GM19468 (cell line): Measurements from ENCODE around the gene IFNA13.
A peak's percentile ranks its signal among the peaks of the same experiment; 100 is the strongest.

Source experiments
- ATAC-seq: cut with Tn5 transposase; IDR thresholded peaks from one replicate; pipeline ENCODE4 v1.9.1; 2021; ENCODE audit warnings: mild to moderate bottlenecking, moderate library complexity, moderate number of reproducible peaks; ENCODE audit not compliant: unreplicated experiment; ENCODE audit errors: extremely low read depth

Gene IFNA13

DNA sequence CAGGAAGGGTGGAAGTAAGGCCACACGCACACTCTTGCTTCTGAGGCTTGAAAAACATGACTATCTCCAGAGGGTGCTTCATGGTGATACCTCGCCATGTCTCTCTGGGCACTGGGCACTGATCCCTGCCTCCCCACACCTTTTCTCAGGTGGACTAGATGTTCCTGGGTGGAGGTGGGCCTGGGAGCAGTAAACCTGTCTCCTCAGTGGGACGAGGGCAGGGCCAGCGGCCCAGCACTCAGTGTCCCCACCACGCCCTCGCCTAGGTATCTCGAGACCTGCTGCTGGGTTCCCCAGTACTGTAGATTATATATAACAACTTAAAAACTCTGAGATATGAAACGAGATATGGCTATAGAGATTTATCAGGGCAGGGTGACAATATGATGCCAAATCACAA, 5.6 kb downstream of the IFNA13 start:
- ATAC-seq, result no peak

DNA sequence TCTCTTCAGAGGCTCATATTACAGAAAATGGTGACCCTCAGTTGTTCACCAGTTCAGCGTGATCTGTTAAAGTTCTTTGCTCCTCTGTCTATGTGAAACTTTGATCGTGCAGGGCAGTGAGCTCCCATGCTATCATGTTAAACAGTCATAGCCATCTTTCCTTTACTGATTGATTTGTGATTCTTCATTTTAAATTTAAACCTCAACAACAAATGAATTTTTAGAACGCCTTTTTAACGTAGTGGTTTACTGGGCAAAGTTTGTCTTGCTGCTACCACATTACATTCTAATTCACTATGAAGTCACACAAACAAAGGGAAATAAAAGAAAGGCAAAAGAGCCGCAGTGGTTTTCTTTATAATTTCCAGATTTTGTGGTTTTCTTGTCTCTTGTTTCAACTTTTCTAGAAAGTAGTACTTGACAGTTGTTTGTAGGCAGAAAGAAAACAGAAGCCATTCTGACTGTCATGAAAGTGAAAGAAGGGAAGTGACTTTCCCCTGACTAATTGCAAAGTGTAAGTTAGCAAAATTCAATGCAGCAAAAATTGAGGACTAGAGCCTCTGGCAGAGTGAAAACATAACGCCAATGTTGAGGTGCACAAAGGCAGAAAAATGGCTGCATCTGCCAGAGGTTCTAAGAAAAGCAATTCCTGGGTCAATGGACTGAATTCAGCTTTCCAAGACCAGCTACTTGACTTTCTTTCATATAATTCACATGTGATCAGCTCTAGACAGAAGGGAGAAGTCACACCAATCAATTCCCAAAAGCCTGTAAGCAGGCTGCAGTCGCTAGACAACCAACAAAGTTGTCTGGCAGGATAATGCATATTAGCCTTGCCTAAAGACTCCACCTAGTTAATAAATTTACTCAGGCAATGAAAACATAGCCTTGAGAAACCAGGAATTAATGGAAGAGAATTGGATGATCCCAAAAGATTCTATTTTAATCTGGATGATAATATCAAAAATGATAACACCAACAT, 10.1 kb downstream of the IFNA13 start:
- ATAC-seq, result peak; percentile 78

- ATAC-seq, result no peak
These were observed 17.1 kb downstream of the IFNA13 start, which contains the start of gene IFNA6 for GRCh38 chr9:21350787-21351186. TSS of gene IFNA6 (minus strand) at chr9:21350887. CDS start at chr9:21350887, 0 bp downstream.

- ATAC-seq, result no peak
These were observed 19.4 kb downstream of the IFNA13 start for GRCh38 chr9:21348430-21348970.

DNA sequence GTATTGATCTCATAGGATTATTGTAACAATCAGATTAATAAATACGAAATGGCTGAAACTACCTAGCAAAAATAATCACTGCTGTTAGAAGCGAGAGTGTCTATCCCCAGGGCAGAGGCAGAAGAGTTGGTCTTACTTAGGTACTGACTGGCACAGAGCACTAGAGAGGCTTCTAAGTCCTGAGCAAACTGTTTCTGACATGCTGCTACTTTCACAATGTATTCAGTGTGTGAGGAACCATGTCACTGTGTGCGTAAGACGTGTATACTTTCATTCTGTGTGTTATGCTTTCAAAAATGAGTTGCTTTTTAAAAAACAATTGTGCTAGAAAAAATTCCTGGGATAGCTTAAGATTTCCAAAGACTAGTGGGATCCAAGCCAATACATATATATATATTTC, 27.1 kb downstream of the IFNA13 start:
- ATAC-seq, result no peak

- ATAC-seq, result no peak
These were observed 31.4 kb downstream of the IFNA13 start for GRCh38 chr9:21336457-21336856.

DNA sequence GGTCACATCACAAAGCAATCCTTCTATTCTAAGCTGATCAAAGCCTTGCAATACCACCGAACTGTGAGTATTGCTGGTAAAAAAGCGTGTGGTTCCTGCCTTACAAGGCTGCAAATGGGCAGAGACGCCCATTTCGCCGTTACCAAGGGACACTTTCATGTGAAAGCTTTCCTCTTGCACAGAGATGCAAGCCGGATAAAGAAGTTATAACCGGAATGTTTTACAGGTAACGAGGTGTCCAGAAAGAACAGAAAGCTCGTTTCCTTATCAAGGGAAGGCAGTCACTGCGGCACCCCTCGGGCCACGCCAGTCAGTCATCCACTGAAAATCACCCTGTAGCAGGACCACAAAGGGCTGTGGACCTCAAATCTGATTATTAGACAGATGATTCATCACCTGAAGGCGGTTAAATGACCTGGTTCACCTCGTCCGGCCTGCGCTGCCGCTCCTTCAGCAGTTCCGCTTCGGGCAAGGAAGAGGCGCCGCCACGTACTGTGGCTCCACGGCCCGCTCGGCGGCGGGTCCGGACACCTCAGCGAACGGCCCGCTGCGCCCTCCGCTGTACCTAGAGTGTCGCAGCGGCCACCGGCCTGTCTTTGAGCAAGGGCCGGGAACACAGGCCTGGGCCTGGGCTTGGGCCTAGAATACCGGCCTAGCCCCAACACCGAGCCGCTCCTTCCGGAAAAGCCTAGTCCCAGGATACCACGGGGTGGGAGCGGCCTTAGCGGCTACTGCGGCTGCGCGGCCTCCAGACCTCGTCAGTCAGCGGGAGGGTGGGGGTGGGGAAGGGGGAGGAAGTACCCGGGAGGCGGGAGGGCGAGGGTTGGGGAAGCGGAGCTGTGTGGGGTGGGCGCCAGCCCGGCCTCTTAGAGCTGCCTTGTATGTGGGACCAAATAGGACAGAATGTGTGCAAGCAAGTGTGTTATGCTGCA, 32.9 kb downstream of the IFNA13 start, which contains the start of gene KLHL9:
Gene KLHL9 (minus strand): TSS at position 704 of the 932 bp plus-strand sequence. CDS start 545 bp downstream, at position 159.
- ATAC-seq, result peak; percentile 65

GRCh38 chr9:21333226-21333625, 34.6 kb downstream of the IFNA13 start:
- no peak for ATAC-seq

- no peak for ATAC-seq
These were observed 36.0 kb downstream of the IFNA13 start for GRCh38 chr9:21331676-21332402.

DNA sequence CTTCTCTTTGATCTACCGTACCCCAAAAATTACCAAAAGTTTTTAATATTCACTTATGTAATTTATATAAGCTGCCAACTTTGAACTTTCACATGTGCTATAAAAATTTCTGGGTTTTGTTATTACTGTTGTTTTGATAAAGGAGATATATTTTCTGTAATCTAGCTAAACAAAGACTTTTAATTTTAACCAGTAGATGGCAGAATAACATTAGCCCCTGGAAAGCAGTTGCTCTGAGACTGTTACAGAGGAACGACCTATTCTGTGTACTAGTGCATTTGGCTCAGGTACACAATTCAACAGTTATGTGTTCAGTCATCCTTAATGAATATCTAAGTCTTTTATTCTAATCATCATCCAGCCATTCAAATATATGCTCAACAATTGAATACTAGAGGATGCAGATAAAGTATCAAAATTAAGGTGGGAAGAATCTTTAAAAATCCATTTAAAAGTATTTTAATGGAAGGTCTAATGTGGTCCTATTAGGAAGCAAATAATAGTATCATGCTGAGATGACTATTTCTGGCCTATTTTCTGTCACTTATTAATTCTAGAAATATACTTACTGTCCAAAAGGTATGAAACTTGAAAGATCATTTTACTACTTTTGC, 41.2 kb downstream of the IFNA13 start:
- ATAC-seq, result peak; percentile 66

GRCh38 chr9:21324047-21324446, 43.8 kb downstream of the IFNA13 start:
- no peak for ATAC-seq

DNA sequence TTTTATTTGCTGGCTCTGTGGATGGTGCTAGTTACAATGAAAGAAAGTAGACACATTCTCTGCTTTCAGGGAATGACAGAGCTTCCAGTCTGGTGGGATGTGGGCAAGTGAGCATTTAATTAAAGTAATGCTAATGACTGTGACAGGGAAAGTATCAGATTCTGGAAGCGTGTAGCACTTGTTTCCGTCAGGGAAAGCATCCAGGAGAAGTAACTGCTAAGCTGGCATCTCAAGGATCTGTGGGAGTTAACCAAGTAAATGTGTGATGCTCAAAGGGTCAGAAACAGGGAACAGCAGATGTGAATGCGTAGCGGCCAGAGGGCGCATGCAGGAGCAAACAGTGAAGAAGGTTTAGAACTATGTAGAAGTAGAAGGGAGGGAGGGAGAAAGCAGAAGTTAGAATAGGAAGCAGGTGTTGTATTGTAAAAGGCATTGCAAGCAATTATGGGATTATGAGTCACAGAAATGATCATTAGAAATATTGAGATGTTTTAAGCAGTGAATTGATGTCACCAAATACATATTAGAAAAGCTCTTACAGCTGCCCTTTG, 44.9 kb downstream of the IFNA13 start:
- ATAC-seq, result no peak

DNA sequence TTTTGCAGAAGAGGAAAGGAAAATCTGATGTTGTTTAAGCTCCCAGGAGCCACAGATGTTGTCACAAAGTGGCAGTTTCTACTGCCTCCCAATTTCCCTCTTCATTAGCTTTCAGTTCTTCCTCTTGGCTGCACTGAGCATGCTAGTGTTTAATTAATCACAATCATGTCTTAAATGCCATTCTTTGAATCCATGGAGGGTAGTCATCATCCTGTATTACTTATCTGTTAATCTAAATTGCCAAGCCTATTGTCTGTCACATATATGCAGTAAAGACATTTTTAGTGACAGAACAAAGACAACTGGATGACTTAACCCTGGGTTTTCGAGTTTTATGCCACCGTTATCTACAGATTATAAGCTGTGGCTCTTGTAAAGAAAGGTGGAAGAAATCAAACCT, 47.4 kb downstream of the IFNA13 start:
- no peak for ATAC-seq

- ATAC-seq, result no peak
These were observed 49.6 kb downstream of the IFNA13 start for GRCh38 chr9:21317956-21318923.
